HL-60 (cell line): ENCODE measurements around the gene MBD4.

Experiments used
- GABPA ChIP-seq: IDR thresholded peaks from 2 replicates; pipeline ENCODE4 v1.6.1; 2012; ENCODE audit warnings: low read depth
- POLR2AphosphoS5 ChIP-seq: IDR thresholded peaks from 2 replicates; pipeline ENCODE4 v1.6.1; 2012; ENCODE audit warnings: low read depth
- TF ChIP-seq, protein P1 (sequence below): IDR thresholded peaks from one replicate; pipeline ENCODE4 v1.5.1; 2011; ENCODE audit warnings: low read length, control low read depth, inconsistent platforms; ENCODE audit not compliant: insufficient read depth

- TF ChIP-seq, protein P1, sequence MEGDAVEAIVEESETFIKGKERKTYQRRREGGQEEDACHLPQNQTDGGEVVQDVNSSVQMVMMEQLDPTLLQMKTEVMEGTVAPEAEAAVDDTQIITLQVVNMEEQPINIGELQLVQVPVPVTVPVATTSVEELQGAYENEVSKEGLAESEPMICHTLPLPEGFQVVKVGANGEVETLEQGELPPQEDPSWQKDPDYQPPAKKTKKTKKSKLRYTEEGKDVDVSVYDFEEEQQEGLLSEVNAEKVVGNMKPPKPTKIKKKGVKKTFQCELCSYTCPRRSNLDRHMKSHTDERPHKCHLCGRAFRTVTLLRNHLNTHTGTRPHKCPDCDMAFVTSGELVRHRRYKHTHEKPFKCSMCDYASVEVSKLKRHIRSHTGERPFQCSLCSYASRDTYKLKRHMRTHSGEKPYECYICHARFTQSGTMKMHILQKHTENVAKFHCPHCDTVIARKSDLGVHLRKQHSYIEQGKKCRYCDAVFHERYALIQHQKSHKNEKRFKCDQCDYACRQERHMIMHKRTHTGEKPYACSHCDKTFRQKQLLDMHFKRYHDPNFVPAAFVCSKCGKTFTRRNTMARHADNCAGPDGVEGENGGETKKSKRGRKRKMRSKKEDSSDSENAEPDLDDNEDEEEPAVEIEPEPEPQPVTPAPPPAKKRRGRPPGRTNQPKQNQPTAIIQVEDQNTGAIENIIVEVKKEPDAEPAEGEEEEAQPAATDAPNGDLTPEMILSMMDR, result no peak
- TF ChIP-seq GABPA (no peak), POLR2AphosphoS5 (no peak)
Measured at GRCh38 chr3:129416415-129416814, 23.3 kb downstream of the MBD4 start.
